ENCODE results near the gene DYSF.

GRCh38 chr2:71571945-71572344 lies 118.6 kb downstream of the DYSF start:
- no peak for TF ChIP-seq CTCF (IDR thresholded peaks at IDR 0.05)
- no peak for TF ChIP-seq EZH2 (IDR thresholded peaks at IDR 0.05; ENCODE audit: borderline replicate concordance, insufficient read depth, low read depth, low read length, poor library complexity, severe bottlenecking)

Measured in B cell (primary cell).